HCT116 (cell line): ENCODE results near the gene PRND.

Experiments used
- CEBPB ChIP-seq: IDR thresholded peaks from 2 replicates; pipeline ENCODE4 v1.6.1; 2012; ENCODE audit warnings: low read depth
- TF ChIP-seq, protein P1 (sequence below), 3 experiments: fragments of 200-600 bp in 1 of 3; sonication (generic) in 1 of 3; IDR thresholded peaks in 2 of 3; conservative IDR thresholded peaks in 1 of 3; 2 replicates each; pipeline ENCODE4 v1.5.1; 2012 to 2017; ENCODE audit warnings: low read depth in 2 of 3, low read length in 2 of 3, antibody characterized with exemption in 1 of 3, borderline replicate concordance in 1 of 3, control low read depth in 1 of 3, mild to moderate bottlenecking in 1 of 3, mixed read lengths in 1 of 3, mixed run types in 1 of 3, moderate library complexity in 1 of 3; ENCODE audit not compliant: insufficient read depth in 1 of 3

DNA sequence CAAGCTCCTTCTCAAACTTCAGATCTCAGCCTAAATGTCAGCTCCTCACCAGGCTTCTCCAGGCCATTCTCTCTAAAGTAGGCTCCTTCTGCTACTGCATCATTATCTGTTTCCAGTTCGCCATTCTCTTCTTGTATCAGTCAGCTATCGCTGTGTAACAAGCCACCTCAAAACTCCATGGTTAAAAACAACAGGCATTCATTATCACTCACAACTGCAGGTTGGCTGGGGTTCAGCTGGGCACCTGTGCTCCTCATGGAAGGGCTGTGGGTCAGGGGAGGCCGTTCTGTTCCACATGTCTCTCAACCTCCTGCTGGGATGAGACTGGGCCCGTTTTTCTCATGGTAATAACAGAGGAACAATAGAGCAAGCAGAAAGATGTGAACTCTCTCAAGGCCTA lies 28.7 kb downstream of the PRND start:
- TF ChIP-seq, protein P1, sequence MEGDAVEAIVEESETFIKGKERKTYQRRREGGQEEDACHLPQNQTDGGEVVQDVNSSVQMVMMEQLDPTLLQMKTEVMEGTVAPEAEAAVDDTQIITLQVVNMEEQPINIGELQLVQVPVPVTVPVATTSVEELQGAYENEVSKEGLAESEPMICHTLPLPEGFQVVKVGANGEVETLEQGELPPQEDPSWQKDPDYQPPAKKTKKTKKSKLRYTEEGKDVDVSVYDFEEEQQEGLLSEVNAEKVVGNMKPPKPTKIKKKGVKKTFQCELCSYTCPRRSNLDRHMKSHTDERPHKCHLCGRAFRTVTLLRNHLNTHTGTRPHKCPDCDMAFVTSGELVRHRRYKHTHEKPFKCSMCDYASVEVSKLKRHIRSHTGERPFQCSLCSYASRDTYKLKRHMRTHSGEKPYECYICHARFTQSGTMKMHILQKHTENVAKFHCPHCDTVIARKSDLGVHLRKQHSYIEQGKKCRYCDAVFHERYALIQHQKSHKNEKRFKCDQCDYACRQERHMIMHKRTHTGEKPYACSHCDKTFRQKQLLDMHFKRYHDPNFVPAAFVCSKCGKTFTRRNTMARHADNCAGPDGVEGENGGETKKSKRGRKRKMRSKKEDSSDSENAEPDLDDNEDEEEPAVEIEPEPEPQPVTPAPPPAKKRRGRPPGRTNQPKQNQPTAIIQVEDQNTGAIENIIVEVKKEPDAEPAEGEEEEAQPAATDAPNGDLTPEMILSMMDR (IDR thresholded peaks at IDR 0.05 in 2 of 3, conservative IDR thresholded peaks at IDR 0.05 in 1 of 3; ENCODE audit: borderline replicate concordance in 1 of 3, insufficient read depth in 1 of 3, low read depth in 2 of 3, low read length in 2 of 3): no peak
- no peak for TF ChIP-seq CEBPB
